ENCODE measurements around the gene CENPB.

Gene CENPB

DNA sequence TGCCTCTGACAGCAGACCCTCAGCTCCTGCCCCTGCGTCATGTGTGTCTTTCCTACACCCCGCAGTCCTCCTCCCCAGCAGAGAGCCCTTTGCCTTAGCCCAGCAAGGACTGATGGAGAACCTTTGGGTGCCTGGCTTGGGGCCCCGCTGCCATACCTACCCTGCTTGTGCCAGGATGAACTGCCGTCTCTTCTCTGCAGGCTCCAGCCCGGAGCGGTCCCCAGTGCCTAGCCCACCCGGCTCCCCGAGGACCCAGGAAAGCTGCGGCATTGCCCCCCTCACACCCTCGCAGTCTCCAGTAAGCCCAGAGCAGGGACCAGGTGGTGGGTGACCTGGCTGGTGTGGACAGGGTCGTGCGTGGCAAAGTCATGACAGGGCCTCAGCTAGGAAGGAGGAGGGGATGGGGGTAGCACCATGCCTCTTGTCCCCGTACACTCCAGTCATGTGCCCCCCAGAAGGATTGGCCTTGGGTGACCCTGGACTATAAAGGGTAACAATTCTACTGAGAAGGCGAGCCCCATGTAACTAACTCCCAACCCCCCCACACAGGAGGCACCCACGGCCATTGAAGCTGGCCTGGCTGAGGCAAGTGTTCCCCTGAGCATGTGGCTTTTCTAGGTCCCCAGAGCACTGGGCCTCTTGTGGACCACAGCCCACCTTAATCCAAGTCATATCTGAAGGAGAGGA is 45.8 kb downstream of the CENPB start:
- H3K9ac ChIP-seq (ENCODE audit: low read depth in 1 of 2, low read length in 2 of 2): no peak overlapping the region
- H3K27ac ChIP-seq (ENCODE audit: low read depth in 2 of 2, low read length in 2 of 2): no peak overlapping the region
- no peaks in the 10 kb centered on the region for H3K9me3 ChIP-seq (ENCODE audit: control insufficient read depth in 2 of 2, low read length in 2 of 2)
- H3K4me3 ChIP-seq (ENCODE audit: low read length in 2 of 2): no peak overlapping the region
- H3K27me3 ChIP-seq (ENCODE audit: control insufficient read depth in 2 of 2, insufficient read depth in 2 of 2, low read length in 2 of 2): peaks cover 1 to 5% of the 10 kb centered on the region in 2 donors
- H3K4me1 ChIP-seq (ENCODE audit: control insufficient read depth in 2 of 2, insufficient read depth in 2 of 2, low read length in 2 of 2): peaks cover 0 to 5% of the 10 kb centered on the region in 2 donors
- H3K36me3 ChIP-seq (ENCODE audit: control insufficient read depth in 2 of 2, insufficient read depth in 2 of 2, low read length in 2 of 2): no peaks in the 10 kb centered on the region

DNA sequence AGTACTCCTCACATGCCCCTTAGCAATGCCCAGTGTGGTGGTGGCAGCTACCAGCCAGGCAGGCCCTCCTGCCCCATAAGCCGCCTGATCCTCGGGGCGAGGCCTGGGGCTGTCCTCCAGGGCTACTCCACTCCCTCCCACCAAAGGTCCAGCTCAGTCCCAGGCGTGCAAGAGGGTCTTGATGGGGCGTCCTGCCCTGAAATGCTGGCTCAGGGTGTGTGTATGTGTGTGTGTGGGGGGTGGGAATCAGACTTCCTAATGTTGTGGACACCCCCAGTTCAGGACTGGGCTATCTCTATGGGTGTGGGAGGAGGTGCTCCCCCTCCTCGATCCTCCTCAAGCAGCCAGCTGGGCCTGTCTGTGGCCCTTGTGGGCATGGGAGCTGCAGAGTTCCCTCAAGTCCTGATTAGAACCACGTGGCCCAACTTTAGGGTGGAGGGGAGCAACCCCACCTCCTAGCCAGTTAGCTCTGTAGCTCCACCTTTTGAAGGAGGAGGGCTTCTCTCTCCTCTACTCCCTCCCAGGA is 46.6 kb downstream of the CENPB start:
- Histone ChIP-seq H3K27ac (ENCODE audit: low read depth in 2 of 2, low read length in 2 of 2) (no peak overlapping the region), H3K4me3 (ENCODE audit: low read length in 2 of 2) (no peak overlapping the region), H3K9me3 (ENCODE audit: control insufficient read depth in 2 of 2, low read length in 2 of 2) (no peaks in the 10 kb centered on the region), H3K36me3 (ENCODE audit: control insufficient read depth in 2 of 2, insufficient read depth in 2 of 2, low read length in 2 of 2) (no peaks in the 10 kb centered on the region), H3K9ac (ENCODE audit: low read depth in 1 of 2, low read length in 2 of 2) (no peak overlapping the region), H3K4me1 (ENCODE audit: control insufficient read depth in 2 of 2, insufficient read depth in 2 of 2, low read length in 2 of 2) (peaks cover 0 to 5% of the 10 kb centered on the region in 2 donors), H3K27me3 (ENCODE audit: control insufficient read depth in 2 of 2, insufficient read depth in 2 of 2, low read length in 2 of 2) (peaks cover 0 to 7% of the 10 kb centered on the region in 2 donors)

- peaks cover 0 to 8% of the 10 kb centered on the region in 2 donors for H3K4me1 ChIP-seq (ENCODE audit: control insufficient read depth in 2 of 2, insufficient read depth in 2 of 2, low read length in 2 of 2)
These were observed 47.2 kb downstream of the CENPB start for GRCh38 chr20:3739054-3739925.

DNA sequence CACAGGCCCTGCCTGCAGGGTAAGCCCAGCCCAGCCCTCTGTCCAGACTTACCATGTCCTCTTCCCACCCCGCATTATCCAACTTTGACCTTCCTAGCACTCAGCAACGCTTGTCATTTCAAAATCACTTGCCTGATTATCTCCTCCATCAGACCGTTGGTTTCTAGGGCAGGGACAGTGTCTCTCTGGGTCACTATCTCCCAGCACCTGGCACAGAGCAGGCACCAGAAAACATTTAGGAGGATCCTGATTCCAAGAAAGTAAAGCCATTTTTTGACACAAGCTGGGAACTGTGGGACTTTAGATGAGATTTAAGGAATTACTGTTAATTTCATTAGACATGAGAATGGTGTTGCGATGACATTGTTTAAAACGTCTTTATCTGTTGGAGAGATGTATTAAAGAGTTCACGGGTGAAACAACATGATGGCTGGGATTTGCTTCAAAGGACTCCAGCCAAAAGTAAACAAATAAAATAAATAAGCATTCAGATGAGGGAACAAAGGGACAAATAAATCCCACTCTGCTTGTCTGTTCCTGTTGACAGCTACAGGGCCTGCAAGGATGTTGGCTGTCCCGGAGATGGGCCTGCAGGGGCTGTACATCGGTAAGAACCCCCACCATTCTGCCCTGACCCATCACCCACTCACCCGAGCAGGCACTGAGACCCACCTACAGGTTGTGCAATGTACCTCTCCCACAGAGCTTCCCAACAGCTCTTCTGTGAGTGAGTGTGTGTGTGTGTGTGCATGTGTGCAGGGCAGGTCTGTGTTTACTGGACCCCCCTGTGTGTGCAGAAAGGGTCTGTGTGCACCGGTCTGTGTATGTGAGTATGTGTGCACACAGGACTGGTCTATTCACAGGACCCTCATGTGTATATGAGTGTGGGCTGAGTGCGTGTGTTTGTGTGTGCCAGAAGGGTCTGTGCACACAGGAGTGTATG is 48.2 kb downstream of the CENPB start:
- Histone ChIP-seq H3K4me1 (ENCODE audit: control insufficient read depth in 2 of 2, insufficient read depth in 2 of 2, low read length in 2 of 2) (peaks cover 2 to 14% of the 10 kb centered on the region in 2 donors), H3K4me3 (ENCODE audit: low read length in 2 of 2) (no peak overlapping the region), H3K9ac (ENCODE audit: low read depth in 1 of 2, low read length in 2 of 2) (no peak overlapping the region), H3K27me3 (ENCODE audit: control insufficient read depth in 2 of 2, insufficient read depth in 2 of 2, low read length in 2 of 2) (peaks cover 0 to 2% of the 10 kb centered on the region in 2 donors), H3K9me3 (ENCODE audit: control insufficient read depth in 2 of 2, low read length in 2 of 2) (no peaks in the 10 kb centered on the region), H3K27ac (ENCODE audit: low read depth in 2 of 2, low read length in 2 of 2) (no peak overlapping the region), H3K36me3 (ENCODE audit: control insufficient read depth in 2 of 2, insufficient read depth in 2 of 2, low read length in 2 of 2) (no peaks in the 10 kb centered on the region)

More at GRCh38 chr20:3739054-3739925, 47.2 kb downstream of the CENPB start:
- H3K9ac ChIP-seq (ENCODE audit: low read depth in 1 of 2, low read length in 2 of 2): no peak overlapping the region
- peaks cover 0 to 6% of the 10 kb centered on the region in 2 donors for H3K27me3 ChIP-seq (ENCODE audit: control insufficient read depth in 2 of 2, insufficient read depth in 2 of 2, low read length in 2 of 2)
- H3K4me3 ChIP-seq (ENCODE audit: low read length in 2 of 2): no peak overlapping the region
- no peaks in the 10 kb centered on the region for H3K36me3 ChIP-seq (ENCODE audit: control insufficient read depth in 2 of 2, insufficient read depth in 2 of 2, low read length in 2 of 2)
- no peak overlapping the region for H3K27ac ChIP-seq (ENCODE audit: low read depth in 2 of 2, low read length in 2 of 2)
- H3K9me3 ChIP-seq (ENCODE audit: control insufficient read depth in 2 of 2, low read length in 2 of 2): no peaks in the 10 kb centered on the region

- no peak overlapping the region for H3K4me3 ChIP-seq (ENCODE audit: low read length in 2 of 2)
- H3K4me1 ChIP-seq (ENCODE audit: control insufficient read depth in 2 of 2, insufficient read depth in 2 of 2, low read length in 2 of 2): peaks cover 2 to 14% of the 10 kb centered on the region in 2 donors
These were observed 50.8 kb downstream of the CENPB start for GRCh38 chr20:3735768-3736167.

GRCh38 chr20:3734111-3734843 is 52.3 kb downstream of the CENPB start:
- H3K27ac ChIP-seq (ENCODE audit: low read depth in 2 of 2, low read length in 2 of 2): no peak overlapping the region
- no peak overlapping the region for H3K9ac ChIP-seq (ENCODE audit: low read depth in 1 of 2, low read length in 2 of 2)
- H3K9me3 ChIP-seq (ENCODE audit: control insufficient read depth in 2 of 2, low read length in 2 of 2): no peaks in the 10 kb centered on the region
- H3K36me3 ChIP-seq (ENCODE audit: control insufficient read depth in 2 of 2, insufficient read depth in 2 of 2, low read length in 2 of 2): no peaks in the 10 kb centered on the region
- H3K27me3 ChIP-seq (ENCODE audit: control insufficient read depth in 2 of 2, insufficient read depth in 2 of 2, low read length in 2 of 2): peaks cover 10 to 16% of the 10 kb centered on the region in 2 donors
- peak overlapping the region in 1 of 2 donors; percentile 24 for H3K4me3 ChIP-seq (ENCODE audit: low read length in 2 of 2)
- peaks cover 2 to 14% of the 10 kb centered on the region in 2 donors for H3K4me1 ChIP-seq (ENCODE audit: control insufficient read depth in 2 of 2, insufficient read depth in 2 of 2, low read length in 2 of 2)

More at GRCh38 chr20:3735768-3736167, 50.8 kb downstream of the CENPB start:
- Histone ChIP-seq H3K9ac (ENCODE audit: low read depth in 1 of 2, low read length in 2 of 2) (no peak overlapping the region), H3K9me3 (ENCODE audit: control insufficient read depth in 2 of 2, low read length in 2 of 2) (no peaks in the 10 kb centered on the region), H3K36me3 (ENCODE audit: control insufficient read depth in 2 of 2, insufficient read depth in 2 of 2, low read length in 2 of 2) (no peaks in the 10 kb centered on the region), H3K27me3 (ENCODE audit: control insufficient read depth in 2 of 2, insufficient read depth in 2 of 2, low read length in 2 of 2) (peaks cover 9 to 14% of the 10 kb centered on the region in 2 donors), H3K27ac (ENCODE audit: low read depth in 2 of 2, low read length in 2 of 2) (no peak overlapping the region)
